ENCODE data around the gene RCAN1. TPM values are rescaled to one million over a fixed set of nuclear protein-coding genes. Genes with fewer than 3 reads are reported as not detected.
A peak's percentile ranks its signal among the peaks of the same experiment; 100 is the strongest.

RCAN1 gene
- total and polyA plus RNA-seq, 2 of the 13 experiments (the other 11 are each of a cell fraction or from before 2014, with no cell fraction given): 9.4 to 34.1 TPM

DNA sequence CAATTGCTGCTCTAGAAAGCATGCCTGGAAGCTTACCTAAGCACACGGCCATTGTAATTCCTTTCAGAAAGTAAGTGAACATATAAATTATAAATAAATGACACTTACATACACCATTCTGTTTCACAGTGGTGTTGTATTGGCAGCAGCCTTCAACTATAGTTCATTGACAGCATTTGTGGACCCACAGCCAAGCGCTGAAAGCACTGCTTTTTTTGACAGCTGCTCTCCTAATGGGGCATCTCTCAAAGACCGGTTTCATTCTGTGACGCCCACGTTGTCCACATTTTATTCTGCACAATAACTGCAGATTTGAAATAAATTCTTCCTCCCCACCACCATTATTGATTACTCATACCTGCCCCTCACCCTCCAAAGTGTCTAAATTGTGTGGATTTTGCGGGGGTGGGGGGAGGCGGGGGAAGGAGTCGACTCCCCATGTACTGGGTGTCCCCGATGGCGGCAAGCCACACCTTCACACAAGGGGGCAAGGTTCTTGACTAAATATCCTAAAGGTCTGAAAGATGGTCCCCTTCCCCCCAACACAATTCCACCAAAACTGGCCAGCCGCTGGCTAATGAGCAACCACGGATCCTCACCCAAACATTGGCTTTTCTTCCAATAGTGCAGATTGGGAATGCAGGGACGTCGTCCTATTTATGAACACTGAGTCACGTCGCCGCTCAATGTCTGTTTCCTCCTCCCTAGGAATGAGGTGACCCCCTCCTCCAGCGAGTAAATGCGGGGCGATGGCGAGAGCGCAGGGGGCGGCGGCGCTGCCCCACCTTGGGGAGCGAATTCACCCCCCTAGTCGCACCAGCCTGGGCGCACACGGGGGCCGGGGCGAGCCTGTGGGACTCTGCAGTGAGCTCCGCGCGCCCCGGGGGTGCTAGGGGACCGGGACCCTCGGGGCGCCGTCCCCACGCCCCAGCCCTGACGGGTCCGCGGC, 960 bp downstream of the RCAN1 start:
- peaks cover 0 to 22% of the 10 kb centered on the region in 2 experiments; a peak in 1 of 5 replicates for H3K27me3 ChIP-seq (ENCODE audit: control insufficient read depth in 1 of 2, insufficient read depth in 2 of 2, low read length in 2 of 2)
- intact Hi-C loops (cut with micrococcal nuclease; ENCODE audit: unreplicated experiment) (no loop called here), in situ Hi-C loops (cut with HindIII; ENCODE audit: extremely low pct_ligation_motif_present, low pct_unique_long_range_greater_than_20kb) (no loop called here)
- ChIA-PET CTCF (ENCODE audit: low intra/inter-chr PET ratio, low total read pairs) (no interaction called here), POLR2A (no interaction called here)
- no peak overlapping the region for H3K27ac ChIP-seq (ENCODE audit: extremely low read length, insufficient read depth, low read length)
- H2AFZ ChIP-seq (ENCODE audit: low read length): no peak overlapping the region
- WGBS (ENCODE audit: low lambda C conversion rate): 24% methylated on average over 17 of the region's 43 CpGs
- no peak for DNase-seq (ENCODE audit: low spot score)
- H3K4me2 ChIP-seq (ENCODE audit: low read depth, low read length): peak overlapping the region; percentile 90
- peaks cover 32% of the 10 kb centered on the region for H3K4me1 ChIP-seq (ENCODE audit: insufficient read depth, low read length)
- peak overlapping the region; percentile 58 to 89 (median 88) for H3K4me3 ChIP-seq (replicated peaks in 1 of 3; ENCODE audit: insufficient read depth in 1 of 3, low read depth in 2 of 3, low read length in 3 of 3)
- H3K79me2 ChIP-seq (ENCODE audit: insufficient read depth, low read length): no peaks in the 10 kb centered on the region
- BruUV-seq (replicated peaks): TSS peak; percentile 52
- peak overlapping the region; percentile 57 for H3K9ac ChIP-seq (ENCODE audit: insufficient read depth, low read depth, low read length)
- H4K20me1 ChIP-seq (ENCODE audit: insufficient read depth, low read length): no peaks in the 10 kb centered on the region
- no peaks in the 10 kb centered on the region for H3K9me3 ChIP-seq (ENCODE audit: low read length)
- FAIRE-seq: no peak
- TF ChIP-seq MAX (IDR thresholded peaks at IDR 0.05) (0 out of 2 replicates have a peak, but pooled peaks have one; percentile 19), ZNF580 (CRISPR knock-in tag; IDR thresholded peaks at IDR 0.05; ENCODE audit: borderline replicate concordance, low read depth) (no peak), FOXK2 (IDR thresholded peaks at IDR 0.05) (no peak), ZFP41 (CRISPR knock-in tag; IDR thresholded peaks at IDR 0.05; ENCODE audit: borderline replicate concordance) (no peak)
- no peaks in the 10 kb centered on the region for H3K36me3 ChIP-seq (replicated peaks in 1 of 2; ENCODE audit: control insufficient read depth in 1 of 2, insufficient read depth in 2 of 2, low read length in 2 of 2)
- peak; percentile 5; the same call in 1 of the 3 replicates for ATAC-seq

DNA sequence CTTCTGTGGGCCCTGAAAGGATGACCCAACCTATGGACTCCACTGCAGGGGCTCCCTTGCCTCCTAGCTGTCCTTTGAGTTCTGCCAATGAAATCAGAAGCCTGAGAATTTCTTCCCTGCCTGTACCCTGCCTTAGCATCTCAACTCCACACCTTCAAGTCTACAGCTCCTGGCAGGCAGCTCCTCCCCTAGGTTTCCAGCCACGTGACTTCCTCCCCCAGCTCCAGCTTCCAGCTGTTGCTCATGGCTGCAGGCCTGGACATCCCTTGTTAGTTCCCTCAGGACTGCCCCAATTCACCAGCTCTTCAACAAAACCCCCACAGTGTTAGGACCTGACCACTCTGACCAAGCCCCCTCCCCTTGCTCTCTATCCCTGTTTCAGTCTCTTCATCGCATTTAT, 2.4 kb downstream of the RCAN1 start:
- H3K27ac ChIP-seq (ENCODE audit: extremely low read length, insufficient read depth, low read length): no peak overlapping the region
- H3K9me3 ChIP-seq (ENCODE audit: low read length): no peaks in the 10 kb centered on the region
- H3K4me1 ChIP-seq (ENCODE audit: insufficient read depth, low read length): peaks cover 32% of the 10 kb centered on the region
- no peak overlapping the region for H3K9ac ChIP-seq (ENCODE audit: insufficient read depth, low read depth, low read length)
- H4K20me1 ChIP-seq (ENCODE audit: insufficient read depth, low read length): no peaks in the 10 kb centered on the region
- ChIA-PET CTCF (ENCODE audit: low intra/inter-chr PET ratio, low total read pairs) (no interaction called here), POLR2A (no interaction called here)
- TF ChIP-seq KDM1A (CRISPR knock-in tag; IDR thresholded peaks at IDR 0.05): no peak
- no peak for TF ChIP-seq ZNF598 (CRISPR knock-in tag; IDR thresholded peaks at IDR 0.05; ENCODE audit: borderline replicate concordance)
- TF ChIP-seq ZNF232 (CRISPR knock-in tag; IDR thresholded peaks at IDR 0.05; ENCODE audit: borderline replicate concordance): no peak
- no peak overlapping the region for H2AFZ ChIP-seq (ENCODE audit: low read length)
- peaks cover 0 to 13% of the 10 kb centered on the region in 2 experiments; a peak in 1 of 5 replicates for H3K27me3 ChIP-seq (ENCODE audit: control insufficient read depth in 1 of 2, insufficient read depth in 2 of 2, low read length in 2 of 2)
- no peaks in the 10 kb centered on the region for H3K79me2 ChIP-seq (ENCODE audit: insufficient read depth, low read length)
- WGBS (ENCODE audit: low lambda C conversion rate): 89% methylated on average over 2 of the region's 2 CpGs
- intact Hi-C loops (cut with micrococcal nuclease; ENCODE audit: unreplicated experiment): no loop called here
- no peaks in the 10 kb centered on the region for H3K36me3 ChIP-seq (replicated peaks in 1 of 2; ENCODE audit: control insufficient read depth in 1 of 2, insufficient read depth in 2 of 2, low read length in 2 of 2)
- no TSS peak for BruUV-seq (replicated peaks)
- DNase-seq (ENCODE audit: low spot score): no peak
- H3K4me2 ChIP-seq (ENCODE audit: low read depth, low read length): no peak overlapping the region
- in situ Hi-C loops (cut with HindIII; ENCODE audit: extremely low pct_ligation_motif_present, low pct_unique_long_range_greater_than_20kb): no loop called here
- no peak overlapping the region for H3K4me3 ChIP-seq (replicated peaks in 1 of 3; ENCODE audit: insufficient read depth in 1 of 3, low read depth in 2 of 3, low read length in 3 of 3)
- no peak for FAIRE-seq
- ATAC-seq: no peak

Measured in HepG2 (cell line).